ENCODE results near the gene ARHGAP22. TPM values are rescaled to one million over a fixed set of nuclear protein-coding genes. Genes with fewer than 3 reads are reported as not detected.

ARHGAP22 gene
- total RNA-seq, 1 experiment from 2014 or later: 9.9 TPM

- no peak for TF ChIP-seq EZH2 (IDR thresholded peaks at IDR 0.05)
- TF ChIP-seq CBX3 (IDR thresholded peaks at IDR 0.05; ENCODE audit: low read depth): no peak
- TF ChIP-seq ZNF274 (IDR thresholded peaks at IDR 0.05; ENCODE audit: low read depth, low read length): no peak
- TF ChIP-seq CEBPB (IDR thresholded peaks at IDR 0.05; ENCODE audit: low read depth): no peak
- no peak for TF ChIP-seq SP1 (IDR thresholded peaks at IDR 0.05; ENCODE audit: low read depth)
These were observed 8.1 kb upstream of the ARHGAP22 start (continued) for GRCh38 chr10:48613016-48613415.

GRCh38 chr10:48612236-48612943, 7.5 kb upstream of the ARHGAP22 start:
- ChIA-PET POLR2A (no interaction called here), CTCF (no interaction called here), RAD21 (ENCODE audit: low non-redundant PET in 1 of 2, low total read pairs in 2 of 2, uncharacterized antibody in 2 of 2, unreplicated experiment in 2 of 2) (no interaction called here)
- H3K27ac ChIP-seq (ENCODE audit: low read depth, low read length): no peak overlapping the region
- H3K4me3 ChIP-seq (replicated peaks in 1 of 2; ENCODE audit: low read depth in 1 of 2, low read length in 2 of 2): no peak overlapping the region
- H3K9me3 ChIP-seq (ENCODE audit: control insufficient read depth in 1 of 2, insufficient read depth in 1 of 2, low read depth in 1 of 2, low read length in 2 of 2): no peaks in the 10 kb centered on the region; a peak in 1 of 4 replicates
- no peaks in the 10 kb centered on the region for H3K9me2 ChIP-seq (ENCODE audit: insufficient read depth)
- H2AFZ ChIP-seq (ENCODE audit: low read depth, low read length, poor library complexity, severe bottlenecking): no peak overlapping the region
- H3K4me1 ChIP-seq (ENCODE audit: control insufficient read depth in 1 of 2, insufficient read depth in 2 of 2, low read length in 2 of 2): peaks cover 0 to 4% of the 10 kb centered on the region in 2 experiments; a peak in 1 of 4 replicates
- no peaks in the 10 kb centered on the region for H3K79me2 ChIP-seq (ENCODE audit: insufficient read depth, low read length)
- no peaks in the 10 kb centered on the region for H3K36me3 ChIP-seq (ENCODE audit: control insufficient read depth in 1 of 2, insufficient read depth in 2 of 2, low read length in 2 of 2)
- no peak overlapping the region for H3K4me2 ChIP-seq (ENCODE audit: low read length)
- intact Hi-C loops (cut with micrococcal nuclease): no loop called here
- no peaks in the 10 kb centered on the region for H3K27me3 ChIP-seq (ENCODE audit: insufficient read depth, low read length)
- no peak for ATAC-seq
- no peak for DNase-seq (ENCODE audit: low read depth, low spot score)
- H4K20me1 ChIP-seq (ENCODE audit: insufficient read depth): no peaks in the 10 kb centered on the region
- no TSS peak for BruUV-seq (replicated peaks)
- no peak overlapping the region for H3K9ac ChIP-seq (ENCODE audit: low read length)
- no peak for TF ChIP-seq JUND (IDR thresholded peaks at IDR 0.05)
- no peak for TF ChIP-seq POLR2AphosphoS5 (IDR thresholded peaks at IDR 0.05; ENCODE audit: low read depth, low read length)
- no peak for TF ChIP-seq ZNF274 (IDR thresholded peaks at IDR 0.05; ENCODE audit: low read depth, low read length)
- no peak for TF ChIP-seq ZBTB33 (IDR thresholded peaks at IDR 0.05; ENCODE audit: extremely low read depth, insufficient replicate concordance, low read length)
- no peak for TF ChIP-seq CEBPB (IDR thresholded peaks at IDR 0.05; ENCODE audit: low read depth)
- TF ChIP-seq TCF7L2 (IDR thresholded peaks at IDR 0.05; ENCODE audit: borderline replicate concordance, extremely low read depth, insufficient read depth, insufficient read length): no peak
- TF ChIP-seq REST (IDR thresholded peaks at IDR 0.05; ENCODE audit: low read depth): no peak
- no peak for TF ChIP-seq CTCF (IDR thresholded peaks at IDR 0.05 in 2 of 3, conservative IDR thresholded peaks at IDR 0.05 in 1 of 3; ENCODE audit: borderline replicate concordance in 1 of 3, insufficient read depth in 1 of 3, low read depth in 2 of 3, low read length in 2 of 3)
- no peak for TF ChIP-seq FOSL1 (IDR thresholded peaks at IDR 0.05; ENCODE audit: low read depth)
- no peak for TF ChIP-seq CBX3 (IDR thresholded peaks at IDR 0.05; ENCODE audit: low read depth)
- TF ChIP-seq RAD21 (IDR thresholded peaks at IDR 0.05; ENCODE audit: low read depth): no peak
- no peak for TF ChIP-seq POLR2A (IDR thresholded peaks at IDR 0.05; ENCODE audit: borderline replicate concordance, extremely low read depth, insufficient read depth, insufficient read length)
- no peak for TF ChIP-seq YY1 (IDR thresholded peaks at IDR 0.05; ENCODE audit: extremely low read depth, insufficient replicate concordance, low read depth, low read length)
- no peak for TF ChIP-seq SP1 (IDR thresholded peaks at IDR 0.05; ENCODE audit: low read depth)
- no peak for TF ChIP-seq ZFX (IDR thresholded peaks at IDR 0.05)
- TF ChIP-seq SRF (IDR thresholded peaks at IDR 0.05; ENCODE audit: low read depth): no peak

Measured in HCT116 (cell line).